Hair follicle dermal papilla cell (primary cell): Measurements from ENCODE around the gene CD79A. TPM values are rescaled to one million over a fixed set of nuclear protein-coding genes. Genes with fewer than 3 reads are reported as not detected.

Experiments
- small RNA-seq: library from RNA; depleted of rRNA; stranded (forward); fragments of <200 nt; gene quantifications from one replicate; pipeline ENCODE3, GENCODE V24; 2012
- total RNA-seq: library from RNA; depleted of rRNA; stranded (reverse); fragments of >200 nt; gene quantifications from 2 replicates; pipeline ENCODE4 v1.2.3, GENCODE V29; 2012

Gene CD79A
- 0.12 TPM in 1 of 2 replicates, not detected in the other for total RNA-seq

GRCh38 chr19:41876847-41877832 lies at the start of gene CD79A:
Gene CD79A (plus strand): TSS chr19:41877279. CDS start chr19:41877305, 26 bp downstream.

GRCh38 chr19:41844601-41845000 lies 32.5 kb upstream of the CD79A start, which contains the start of gene LYPD4:
Gene LYPD4 (minus strand): TSS chr19:41844683. CDS start chr19:41839285, 5,398 bp downstream.

DNA sequence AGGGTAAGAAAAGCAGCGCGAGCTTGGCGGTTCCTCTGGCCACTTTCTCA lies 32.3 kb upstream of the CD79A start, which contains the start of gene DMRTC2:
Gene DMRTC2 (plus strand): TSS at position 42 of the 50 bp plus-strand sequence. CDS start 2,387 bp downstream, outside the sequence.

GRCh38 chr19:41859618-41860418 lies 17.3 kb upstream of the CD79A start, which contains the start of gene RPS19:
Gene RPS19 (plus strand): TSS chr19:41860255. CDS start chr19:41860775, 520 bp downstream.

GRCh38 chr19:41882568-41883462 lies 5.7 kb downstream of the CD79A start, which contains the start of gene ARHGEF1:
Gene ARHGEF1 (plus strand): TSS chr19:41883184. CDS start chr19:41888083, 4,899 bp downstream.

DNA sequence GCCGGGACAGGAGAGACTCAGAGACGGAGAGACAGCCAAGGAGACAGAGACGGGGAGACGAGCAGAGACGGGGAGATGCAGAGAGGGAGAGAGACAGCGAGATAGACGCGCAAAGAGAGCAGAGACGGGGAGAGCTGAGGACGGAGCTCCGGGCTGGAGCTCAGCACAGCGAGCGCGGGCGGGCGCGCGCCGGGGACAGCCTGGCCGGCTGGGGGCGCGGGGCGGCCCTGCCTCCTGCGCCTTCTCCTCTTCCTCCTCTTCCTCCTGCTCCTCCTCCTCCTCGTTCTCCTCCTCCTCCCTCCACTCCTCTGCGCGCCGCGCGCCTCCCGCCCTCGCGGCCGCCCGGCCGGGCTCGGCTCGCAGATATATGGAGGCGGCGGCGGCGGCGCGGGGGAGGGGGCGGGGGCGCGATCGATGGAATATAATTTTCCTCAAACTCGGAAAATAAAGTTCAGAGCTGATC lies 51.2 kb downstream of the CD79A start, which contains the start of gene ERFL:
Gene ERFL (minus strand): TSS at position 229 of the 463 bp plus-strand sequence. CDS start 15,530 bp downstream, outside the sequence.

Small RNAs within 50 kb of the gene (small RNA-seq; reads per million reads assigned to genes)
- gene MIR6797: not detected

Other genes with a start within 250 kb of the CD79A start
- not detected in 2 replicates for gene CEACAM7, start 189.0 kb upstream of the CD79A start, total RNA-seq
- not detected in 2 replicates for gene CEACAM5, start 168.7 kb upstream of the CD79A start, total RNA-seq
- gene CEACAM6, start 121.7 kb upstream of the CD79A start, total RNA-seq: not detected in 2 replicates
- gene CEACAM3, start 80.7 kb upstream of the CD79A start, total RNA-seq: not detected in 2 replicates
- not detected in 2 replicates for gene LYPD4, start 32.6 kb upstream of the CD79A start, total RNA-seq
- gene DMRTC2, start 32.2 kb upstream of the CD79A start, total RNA-seq: not detected in 2 replicates
- gene RPS19, start 17.0 kb upstream of the CD79A start, total RNA-seq: 446 and 467 TPM in 2 replicates
- 48.1 and 49.5 TPM in 2 replicates for gene ARHGEF1, start 5.9 kb downstream of the CD79A start, total RNA-seq
- gene ERFL, start 51.2 kb downstream of the CD79A start, total RNA-seq: not detected in 2 replicates
- 109 and 121 TPM in 2 replicates for gene RABAC1, start 82.0 kb downstream of the CD79A start, total RNA-seq
- gene ATP1A3, start 117.0 kb downstream of the CD79A start, total RNA-seq: not detected in 2 replicates
- 0.12 and 0.32 TPM in 2 replicates for gene GRIK5, start 192.9 kb downstream of the CD79A start, total RNA-seq
- 28.2 and 28.4 TPM in 2 replicates for gene ZNF574, start 198.9 kb downstream of the CD79A start, total RNA-seq